KMS-11 (cell line): ENCODE results near the gene TNFAIP8.

ENCODE experiments used
- H2AFZ ChIP-seq: fragments of 200-600 bp; sonication (generic); 2 replicates; pipeline ENCODE4 v1.6.1; 2016; ENCODE audit warnings: antibody characterized with exemption, mixed run types, low read depth
- H3K27ac ChIP-seq: fragments of 200-600 bp; sonication (generic); 2 replicates; pipeline ENCODE4 v1.6.1; 2016; ENCODE audit warnings: mild to moderate bottlenecking, mixed run types
- H3K27me3 ChIP-seq: fragments of 200-600 bp; sonication (generic); 2 replicates; pipeline ENCODE4 v1.6.1; 2017; ENCODE audit warnings: mild to moderate bottlenecking, low read depth, mixed run types, moderate library complexity; ENCODE audit not compliant: insufficient read depth
- H3K36me3 ChIP-seq: fragments of 200-600 bp; sonication (generic); 2 replicates; pipeline ENCODE4 v1.6.1; 2017; ENCODE audit warnings: mild to moderate bottlenecking, mixed run types; ENCODE audit not compliant: insufficient read depth
- H3K4me1 ChIP-seq: fragments of 200-600 bp; sonication (generic); 2 replicates; pipeline ENCODE4 v1.6.1; 2016; ENCODE audit warnings: mild to moderate bottlenecking, low read depth, mixed run types; ENCODE audit not compliant: poor library complexity, severe bottlenecking
- H3K4me2 ChIP-seq: fragments of 200-600 bp; sonication (generic); 2 replicates; pipeline ENCODE4 v1.7.0; 2016; ENCODE audit warnings: mild to moderate bottlenecking, mixed run types
- H3K4me3 ChIP-seq: fragments of 200-600 bp; sonication (generic); IDR thresholded peaks from 2 replicates; pipeline ENCODE4 v1.6.1; 2017; ENCODE audit warnings: low read depth, low read length, mixed read lengths; ENCODE audit not compliant: insufficient read depth
- H3K79me2 ChIP-seq: fragments of 200-600 bp; sonication (generic); 2 replicates; pipeline ENCODE4 v1.6.1; 2016; ENCODE audit warnings: low read depth, mixed run types; ENCODE audit not compliant: insufficient read depth
- H3K9ac ChIP-seq: fragments of 200-600 bp; sonication (generic); 2 replicates; pipeline ENCODE4 v1.6.1; 2016; ENCODE audit warnings: mild to moderate bottlenecking, mixed run types
- H4K20me1 ChIP-seq: fragments of 200-600 bp; sonication (generic); 2 replicates; pipeline ENCODE4 v1.6.1; 2016; ENCODE audit warnings: mild to moderate bottlenecking, mixed run types; ENCODE audit not compliant: insufficient read depth
- CTCF ChIP-seq: fragments of 200-600 bp; sonication (generic); conservative IDR thresholded peaks from 2 replicates; pipeline ENCODE4 v1.6.1; 2017; ENCODE audit warnings: low read depth, mild to moderate bottlenecking, antibody characterized with exemption, low read length, moderate library complexity, mixed read lengths

Gene TNFAIP8

DNA sequence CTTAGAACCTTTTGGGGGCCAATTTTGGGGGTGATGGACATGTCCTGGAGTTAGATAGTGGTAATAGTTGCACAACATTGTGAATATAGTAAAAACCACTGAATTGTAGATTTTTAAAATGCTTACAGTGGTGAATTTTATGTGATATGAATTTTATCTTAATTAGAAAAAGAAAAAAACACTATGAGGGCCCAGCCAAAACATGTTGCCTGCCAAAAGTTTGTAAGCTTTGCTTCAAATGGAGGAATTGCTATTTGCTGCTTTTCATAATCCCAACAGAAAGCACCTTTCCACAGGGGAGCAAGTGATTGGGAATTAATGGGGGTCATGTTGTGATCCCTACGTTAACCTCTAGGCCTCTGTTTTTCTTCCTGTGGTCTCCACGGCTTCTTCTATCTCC is 19.1 kb downstream of the TNFAIP8 start:
- Histone ChIP-seq H3K36me3 (no peaks in the 10 kb centered on the region), H2AFZ (no peak overlapping the region), H4K20me1 (no peaks in the 10 kb centered on the region), H3K4me3 (no peak overlapping the region), H3K4me2 (no peak overlapping the region), H3K27me3 (no peaks in the 10 kb centered on the region), H3K79me2 (no peaks in the 10 kb centered on the region), H3K27ac (no peak overlapping the region), H3K4me1 (peaks cover 5% of the 10 kb centered on the region), H3K9ac (no peak overlapping the region)
- TF ChIP-seq CTCF: no peak

- Histone ChIP-seq H3K4me2 (no peak overlapping the region), H4K20me1 (no peaks in the 10 kb centered on the region), H3K4me3 (no peak overlapping the region), H3K9ac (no peak overlapping the region), H3K36me3 (no peaks in the 10 kb centered on the region), H3K4me1 (no peaks in the 10 kb centered on the region), H2AFZ (no peak overlapping the region), H3K27ac (no peak overlapping the region), H3K79me2 (no peaks in the 10 kb centered on the region), H3K27me3 (no peaks in the 10 kb centered on the region)
- no peak for TF ChIP-seq CTCF
Observed at GRCh38 chr5:119377066-119377465, 21.2 kb downstream of the TNFAIP8 start.

DNA sequence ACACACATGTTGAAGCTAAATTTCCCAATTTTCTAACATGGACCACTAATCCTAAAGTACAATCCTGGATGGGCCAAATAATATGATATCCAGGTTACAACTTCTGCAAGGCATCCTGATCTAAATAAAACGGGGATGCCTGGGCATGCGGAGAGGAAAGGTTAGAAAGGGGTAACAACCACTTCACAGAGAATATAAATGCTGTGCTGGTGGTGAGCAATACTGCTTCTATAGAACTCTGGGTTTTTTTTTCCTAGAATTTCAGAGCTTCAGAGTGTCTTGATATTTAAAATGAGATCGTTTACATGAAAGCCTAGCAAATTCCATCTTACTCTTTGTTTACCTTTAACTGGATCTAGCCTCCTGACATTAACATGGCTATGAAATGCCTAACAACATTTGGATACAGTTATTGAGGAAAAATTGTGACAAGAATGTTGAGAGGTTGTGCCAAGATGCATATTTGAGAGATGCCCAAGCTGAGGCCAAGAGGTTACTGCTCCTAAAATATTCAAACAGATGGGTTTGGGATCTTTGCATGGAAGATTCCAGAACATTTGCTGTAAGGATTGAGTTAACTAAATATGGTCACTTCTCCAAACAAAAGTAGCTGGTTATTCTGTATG is 22.4 kb downstream of the TNFAIP8 start:
- no peaks in the 10 kb centered on the region for H3K79me2 ChIP-seq

DNA sequence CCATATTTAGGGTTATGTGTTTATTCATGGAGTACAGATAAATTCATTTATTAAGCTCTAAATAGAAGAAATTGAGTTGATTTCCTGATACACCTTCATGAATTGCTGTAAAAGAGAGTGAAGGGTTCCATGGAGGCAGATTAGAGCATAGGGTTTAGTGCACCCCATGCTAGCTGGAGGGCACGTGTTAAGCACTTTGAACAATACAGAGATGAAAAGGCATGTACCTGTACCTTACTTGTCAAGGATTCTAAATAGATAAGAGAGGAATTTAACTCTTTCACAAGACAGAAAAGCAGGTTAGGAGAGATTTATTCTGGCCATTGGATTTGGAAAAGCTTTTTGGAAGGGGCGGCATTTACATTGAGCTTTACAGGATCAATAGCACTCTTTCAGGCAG is 23.3 kb downstream of the TNFAIP8 start:
- no peaks in the 10 kb centered on the region for H4K20me1 ChIP-seq
- no peak overlapping the region for H3K27ac ChIP-seq
- no peaks in the 10 kb centered on the region for H3K36me3 ChIP-seq
- H3K79me2 ChIP-seq: no peaks in the 10 kb centered on the region
- H3K4me2 ChIP-seq: no peak overlapping the region
- H3K4me3 ChIP-seq: no peak overlapping the region
- H3K27me3 ChIP-seq: no peaks in the 10 kb centered on the region
- H3K9ac ChIP-seq: no peak overlapping the region
- no peak for TF ChIP-seq CTCF
- no peak overlapping the region for H2AFZ ChIP-seq
- no peaks in the 10 kb centered on the region for H3K4me1 ChIP-seq

More for the DNA sequence above, 22.4 kb downstream of the TNFAIP8 start:
- TF ChIP-seq CTCF: no peak
- Histone ChIP-seq H3K27me3 (no peaks in the 10 kb centered on the region), H3K9ac (no peak overlapping the region), H3K36me3 (no peaks in the 10 kb centered on the region), H3K27ac (no peak overlapping the region), H2AFZ (no peak overlapping the region), H3K4me3 (no peak overlapping the region), H3K4me2 (no peak overlapping the region), H4K20me1 (no peaks in the 10 kb centered on the region), H3K4me1 (no peaks in the 10 kb centered on the region)
